MM.1S (cell line): Measurements from ENCODE around the gene CAPS.

Experiments used
- CTCF ChIP-seq: fragments of 300-600 bp; sonication (generic); IDR thresholded peaks from 2 replicates; pipeline ENCODE4 v1.5.1; 2016; ENCODE audit warnings: antibody characterized with exemption, low read length, mixed read lengths
- EZH2 ChIP-seq: fragments of 300-600 bp; sonication (generic); optimal IDR thresholded peaks from 2 replicates; pipeline ENCODE3; 2017; ENCODE audit warnings: low read depth, mild to moderate bottlenecking, antibody characterized with exemption, low read length, mixed read lengths
- EZH2phosphoT487 ChIP-seq: fragments of 300-600 bp; sonication (generic); IDR thresholded peaks from 2 replicates; pipeline ENCODE4 v1.6.1; 2018; ENCODE audit warnings: antibody characterized with exemption, low read length

- no peak for TF ChIP-seq CTCF
- TF ChIP-seq EZH2phosphoT487: no peak
- no peak for TF ChIP-seq EZH2
Measured at GRCh38 chr19:5891572-5891937, 22.5 kb upstream of the CAPS start.
